ENCODE results near the gene ZCCHC24.

Gene ZCCHC24

DNA sequence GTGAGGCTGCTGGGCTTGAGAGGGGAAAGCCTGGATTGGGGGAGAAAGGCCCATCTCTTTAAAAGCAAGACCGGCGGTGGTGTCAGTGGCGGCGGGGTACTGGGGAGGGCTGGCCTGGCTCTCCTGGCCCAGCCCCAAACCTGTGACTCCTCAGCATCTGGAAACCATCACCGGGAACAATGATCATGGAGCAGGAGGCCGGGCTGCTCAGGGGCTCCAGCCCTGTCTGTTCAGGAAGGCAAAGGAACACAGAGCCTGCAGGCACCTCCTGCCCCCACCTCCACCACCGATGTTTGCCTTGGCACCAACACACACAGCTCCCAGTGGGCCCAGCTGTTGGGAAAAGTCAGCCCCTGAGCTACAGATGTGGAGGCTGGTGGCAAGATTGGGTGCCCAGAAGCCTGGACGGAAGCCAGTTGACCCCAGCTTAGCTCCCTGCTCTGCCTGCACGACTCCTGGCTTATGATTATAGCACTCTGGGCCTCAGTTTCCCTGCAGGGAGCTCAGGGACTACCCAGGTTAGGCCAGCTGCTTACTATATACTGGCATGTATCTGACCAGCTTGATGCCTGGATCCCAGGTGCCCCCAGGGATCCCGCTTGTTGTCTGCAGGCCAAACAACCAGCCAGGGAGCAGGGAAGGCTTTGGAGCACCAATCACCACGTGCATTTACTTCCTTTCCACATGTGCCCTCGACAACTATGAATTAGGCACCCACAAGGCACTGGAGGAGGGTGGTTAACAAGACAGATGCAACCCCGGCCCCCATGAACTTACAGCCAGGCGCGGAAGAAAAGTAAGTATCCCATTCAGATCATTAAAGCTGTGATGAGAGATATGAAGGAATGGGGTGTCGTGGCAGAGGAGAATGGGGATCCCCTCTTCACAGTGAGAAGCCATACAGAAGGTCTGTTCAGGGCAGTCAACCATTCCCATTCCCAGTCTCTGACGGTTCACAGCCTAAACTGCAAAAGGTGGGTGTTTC lies 37.3 kb downstream of the ZCCHC24 start:
- peaks cover 5% of the 10 kb centered on the region for H3K4me1 Mint-ChIP-seq (ENCODE audit: low read depth)
- H3K4me3 Mint-ChIP-seq, result no peak overlapping the region
- no peak overlapping the region for H3K27ac Mint-ChIP-seq
- no peaks in the 10 kb centered on the region for H3K27me3 Mint-ChIP-seq
- H3K9me3 Mint-ChIP-seq, result no peaks in the 10 kb centered on the region
- no peaks in the 10 kb centered on the region for H3K36me3 Mint-ChIP-seq (ENCODE audit: low read depth)

DNA sequence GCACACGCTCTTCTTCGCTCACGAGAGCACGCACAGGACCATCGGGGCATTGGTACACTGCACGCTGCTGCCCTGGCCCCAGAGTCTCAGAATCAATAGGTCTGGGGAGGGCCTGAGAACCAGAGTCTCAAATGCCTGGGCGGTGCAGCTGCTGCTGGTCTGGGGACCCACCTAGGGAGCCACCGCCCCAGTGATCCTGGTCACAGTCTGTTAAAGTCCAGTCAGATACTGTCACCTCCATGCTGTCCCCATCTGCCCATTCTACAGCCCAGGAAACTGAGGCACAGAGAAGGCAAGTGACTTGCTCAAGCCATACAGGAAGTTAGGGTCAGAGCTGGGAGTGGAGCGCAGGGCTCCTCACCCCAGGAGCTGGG lies 38.0 kb downstream of the ZCCHC24 start:
- Mint-ChIP-seq H3K27ac (no peak overlapping the region), H3K27me3 (no peaks in the 10 kb centered on the region), H3K4me3 (no peak overlapping the region), H3K4me1 (ENCODE audit: low read depth) (no peaks in the 10 kb centered on the region), H3K9me3 (no peaks in the 10 kb centered on the region), H3K36me3 (ENCODE audit: low read depth) (no peaks in the 10 kb centered on the region)

- no peaks in the 10 kb centered on the region for H3K27me3 Mint-ChIP-seq
- no peak overlapping the region for H3K4me3 Mint-ChIP-seq
- H3K27ac Mint-ChIP-seq, result no peak overlapping the region
- H3K9me3 Mint-ChIP-seq, result no peaks in the 10 kb centered on the region
- no peaks in the 10 kb centered on the region for H3K36me3 Mint-ChIP-seq (ENCODE audit: low read depth)
- H3K4me1 Mint-ChIP-seq (ENCODE audit: low read depth), result no peaks in the 10 kb centered on the region
Observed at GRCh38 chr10:79406683-79407422, 38.6 kb downstream of the ZCCHC24 start.

- H3K4me1 Mint-ChIP-seq (ENCODE audit: low read depth), result no peaks in the 10 kb centered on the region
- no peak overlapping the region for H3K27ac Mint-ChIP-seq
- H3K36me3 Mint-ChIP-seq (ENCODE audit: low read depth), result no peaks in the 10 kb centered on the region
- H3K27me3 Mint-ChIP-seq, result no peaks in the 10 kb centered on the region
- H3K4me3 Mint-ChIP-seq, result no peak overlapping the region
- H3K9me3 Mint-ChIP-seq, result no peaks in the 10 kb centered on the region
Observed at GRCh38 chr10:79405995-79406515, 39.4 kb downstream of the ZCCHC24 start.

GRCh38 chr10:79405221-79405994 lies 40.0 kb downstream of the ZCCHC24 start:
- H3K4me3 Mint-ChIP-seq, result no peak overlapping the region
- H3K27me3 Mint-ChIP-seq, result no peaks in the 10 kb centered on the region
- H3K4me1 Mint-ChIP-seq (ENCODE audit: low read depth), result no peaks in the 10 kb centered on the region
- no peaks in the 10 kb centered on the region for H3K9me3 Mint-ChIP-seq
- no peak overlapping the region for H3K27ac Mint-ChIP-seq
- H3K36me3 Mint-ChIP-seq (ENCODE audit: low read depth), result no peaks in the 10 kb centered on the region

DNA sequence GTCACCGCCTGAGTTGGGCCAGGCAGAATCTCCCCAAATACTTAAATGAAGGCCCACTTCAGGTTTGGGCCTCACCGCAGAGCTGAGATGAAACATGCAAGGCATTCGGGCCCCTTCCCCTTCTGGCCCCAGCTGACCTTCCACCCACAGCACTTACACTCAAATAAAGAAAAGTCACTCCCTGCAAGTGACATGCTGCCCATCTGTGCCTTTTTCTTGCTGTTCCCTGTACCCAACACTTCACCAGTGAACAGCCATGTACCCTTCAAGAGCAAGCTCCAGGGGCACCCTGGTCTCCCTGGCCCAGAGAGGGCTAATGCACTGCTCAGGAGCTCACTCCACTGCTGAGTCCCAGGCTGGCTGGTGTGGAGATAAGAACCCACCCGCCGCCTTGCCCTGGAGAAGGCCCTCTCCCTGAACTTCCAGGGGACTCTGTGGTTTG lies 40.7 kb downstream of the ZCCHC24 start:
- no peaks in the 10 kb centered on the region for H3K9me3 Mint-ChIP-seq
- H3K27ac Mint-ChIP-seq, result no peak overlapping the region
- no peaks in the 10 kb centered on the region for H3K27me3 Mint-ChIP-seq
- no peaks in the 10 kb centered on the region for H3K4me1 Mint-ChIP-seq (ENCODE audit: low read depth)
- H3K36me3 Mint-ChIP-seq (ENCODE audit: low read depth), result no peaks in the 10 kb centered on the region
- no peak overlapping the region for H3K4me3 Mint-ChIP-seq

DNA sequence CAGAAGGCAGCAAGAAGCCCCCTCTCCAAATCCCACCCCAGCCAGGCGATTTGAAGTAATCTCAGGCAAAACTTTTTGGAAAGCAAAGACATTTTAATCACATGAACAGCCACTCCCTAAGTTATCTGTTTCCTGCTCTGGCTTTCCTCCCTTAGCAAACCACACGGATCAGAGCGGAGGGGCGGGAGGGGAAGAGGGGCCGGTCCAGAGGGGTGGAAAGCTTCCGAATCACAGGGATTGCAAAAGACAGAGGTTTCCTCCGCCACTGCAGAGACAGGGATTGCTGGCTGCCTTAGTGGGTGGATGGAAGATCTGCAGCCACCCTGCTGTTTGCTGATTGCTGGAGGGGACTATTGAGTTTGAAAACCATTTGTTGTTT lies 41.2 kb downstream of the ZCCHC24 start:
- H3K4me3 Mint-ChIP-seq, result no peak overlapping the region
- H3K27ac Mint-ChIP-seq, result no peak overlapping the region

GRCh38 chr10:79403441-79404230 lies 41.8 kb downstream of the ZCCHC24 start:
- H3K36me3 Mint-ChIP-seq (ENCODE audit: low read depth), result no peaks in the 10 kb centered on the region
- no peaks in the 10 kb centered on the region for H3K27me3 Mint-ChIP-seq
- no peaks in the 10 kb centered on the region for H3K9me3 Mint-ChIP-seq
- H3K27ac Mint-ChIP-seq, result no peak overlapping the region
- no peaks in the 10 kb centered on the region for H3K4me1 Mint-ChIP-seq (ENCODE audit: low read depth)
- H3K4me3 Mint-ChIP-seq, result no peak overlapping the region

More for the DNA sequence above, 41.2 kb downstream of the ZCCHC24 start:
- no peaks in the 10 kb centered on the region for H3K9me3 Mint-ChIP-seq
- H3K4me1 Mint-ChIP-seq (ENCODE audit: low read depth), result no peaks in the 10 kb centered on the region
- no peaks in the 10 kb centered on the region for H3K27me3 Mint-ChIP-seq
- no peaks in the 10 kb centered on the region for H3K36me3 Mint-ChIP-seq (ENCODE audit: low read depth)

DNA sequence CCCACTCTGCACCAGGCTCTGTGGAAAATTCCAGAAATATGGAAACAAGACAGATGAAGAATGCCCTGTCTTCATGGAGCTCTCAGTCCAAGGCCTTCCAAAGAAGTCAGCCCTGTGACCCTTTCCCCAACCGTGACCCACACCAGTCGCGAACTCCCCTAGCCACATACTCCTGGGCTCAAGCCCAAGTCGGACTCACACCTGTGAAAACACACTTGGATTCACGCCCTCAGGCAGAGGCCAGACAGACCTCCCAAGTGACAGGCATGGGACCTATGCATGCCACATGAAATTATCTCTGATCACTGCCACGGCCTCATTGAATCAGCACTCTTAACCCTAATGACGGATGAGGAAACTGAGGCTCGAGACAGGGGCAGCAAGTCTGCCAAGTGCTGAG lies 42.5 kb downstream of the ZCCHC24 start:
- no peaks in the 10 kb centered on the region for H3K36me3 Mint-ChIP-seq (ENCODE audit: low read depth)
- no peaks in the 10 kb centered on the region for H3K9me3 Mint-ChIP-seq
- H3K27me3 Mint-ChIP-seq, result no peaks in the 10 kb centered on the region
- no peak overlapping the region for H3K4me3 Mint-ChIP-seq
- H3K27ac Mint-ChIP-seq, result no peak overlapping the region
- H3K4me1 Mint-ChIP-seq (ENCODE audit: low read depth), result no peaks in the 10 kb centered on the region

DNA sequence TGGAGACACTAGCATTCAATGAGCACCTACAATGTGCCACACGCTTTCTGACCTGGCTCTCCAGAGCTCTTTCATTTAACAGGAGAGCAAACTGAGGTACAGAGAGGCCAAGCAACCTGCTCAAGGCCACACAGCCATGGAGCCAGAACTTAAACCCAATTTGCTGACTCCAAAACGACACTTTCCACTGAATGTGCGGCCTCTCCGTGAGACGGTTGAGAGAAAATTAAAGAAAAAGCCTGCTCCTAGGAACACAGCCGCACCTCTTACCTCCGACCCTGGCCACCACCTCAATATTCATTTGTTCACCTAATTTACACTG lies 42.8 kb downstream of the ZCCHC24 start:
- Mint-ChIP-seq H3K36me3 (ENCODE audit: low read depth) (no peaks in the 10 kb centered on the region), H3K27ac (no peak overlapping the region), H3K4me3 (no peak overlapping the region), H3K4me1 (ENCODE audit: low read depth) (no peaks in the 10 kb centered on the region), H3K9me3 (no peaks in the 10 kb centered on the region), H3K27me3 (no peaks in the 10 kb centered on the region)

DNA sequence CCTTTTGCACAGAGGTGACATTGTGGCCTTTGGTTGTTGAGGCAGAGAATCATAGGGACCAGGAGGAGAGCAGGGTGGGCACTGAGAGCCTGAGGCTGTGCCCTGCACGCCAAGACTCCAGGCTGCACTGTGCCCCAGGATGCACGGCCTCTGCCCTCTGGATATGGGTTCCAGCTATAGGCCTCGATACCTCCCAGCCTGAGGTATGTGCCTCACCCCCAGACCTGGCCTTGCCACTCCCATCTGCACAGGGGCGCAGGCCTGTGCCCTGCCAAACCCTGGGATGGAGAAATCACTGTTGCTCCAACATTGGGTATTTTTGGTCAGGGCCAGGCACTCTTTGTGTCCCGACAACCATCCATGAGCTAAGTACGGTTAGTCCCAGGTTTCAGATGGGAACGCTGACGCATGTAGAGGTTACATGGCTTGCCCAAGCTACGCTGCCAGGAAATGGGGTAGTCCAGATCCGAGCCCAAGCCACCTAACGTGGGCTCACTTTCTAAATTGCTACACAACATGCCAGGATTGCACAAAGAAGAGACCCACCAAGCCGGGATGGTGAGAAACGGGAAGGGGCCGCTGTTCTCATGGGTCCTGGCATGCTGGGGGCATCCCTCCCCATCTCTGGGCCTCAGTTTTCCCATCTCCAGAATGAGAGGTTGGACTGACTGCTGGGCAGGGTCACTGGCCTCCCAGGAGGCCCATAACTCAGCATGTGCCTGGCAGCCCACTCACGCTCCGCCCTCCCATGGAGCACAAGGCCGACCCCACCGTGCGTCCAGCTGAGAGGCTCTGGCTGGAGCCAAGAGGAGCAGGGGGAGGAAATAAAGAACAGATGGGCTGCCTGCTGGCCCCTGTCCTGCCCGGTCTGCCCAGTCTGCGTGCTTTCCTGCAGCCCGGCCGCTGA lies 44.2 kb downstream of the ZCCHC24 start:
- no peaks in the 10 kb centered on the region for H3K9me3 Mint-ChIP-seq
- H3K4me3 Mint-ChIP-seq, result no peak overlapping the region
- no peaks in the 10 kb centered on the region for H3K36me3 Mint-ChIP-seq (ENCODE audit: low read depth)
- H3K4me1 Mint-ChIP-seq (ENCODE audit: low read depth), result no peaks in the 10 kb centered on the region
- no peak overlapping the region for H3K27ac Mint-ChIP-seq
- H3K27me3 Mint-ChIP-seq, result no peaks in the 10 kb centered on the region

DNA sequence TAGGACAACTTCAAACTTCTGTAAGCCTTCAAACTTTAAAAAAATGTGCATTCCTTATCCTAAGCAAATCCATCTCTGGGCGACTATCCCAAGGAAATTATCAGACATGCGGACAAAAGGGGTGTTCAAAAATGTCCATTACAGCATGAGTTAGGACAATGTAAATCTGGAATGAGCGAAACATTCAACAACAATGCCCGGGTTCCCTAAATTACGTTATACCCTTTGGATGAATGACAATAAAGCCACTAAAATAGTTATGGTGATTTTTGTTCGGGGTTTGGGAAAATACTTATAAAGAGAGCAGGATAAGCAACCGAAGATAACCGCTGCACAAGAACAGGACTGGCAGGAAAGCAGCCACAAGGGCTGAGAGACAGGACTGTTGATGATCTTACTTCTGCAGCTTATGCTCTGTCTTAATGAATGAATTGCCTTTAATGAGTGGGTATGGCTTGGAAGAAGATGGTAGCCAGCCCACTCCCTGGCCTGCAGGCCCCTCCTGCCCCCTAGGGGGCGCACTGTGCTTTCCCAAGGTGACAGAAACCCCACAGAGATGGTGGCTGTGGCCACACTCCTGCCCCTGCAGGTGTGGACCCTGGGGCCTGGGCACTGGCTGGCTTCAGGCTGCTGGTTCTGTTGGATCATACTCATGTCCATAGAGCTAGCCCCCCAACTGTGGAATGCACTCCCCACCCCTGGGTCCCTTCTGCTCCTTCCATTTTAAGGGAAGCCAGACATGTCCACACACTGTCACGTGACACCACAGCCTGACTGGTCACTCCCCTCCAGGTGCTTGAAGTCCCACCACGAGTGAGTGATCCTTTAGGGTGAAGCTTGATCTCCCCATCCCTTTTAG lies 45.0 kb downstream of the ZCCHC24 start:
- H3K36me3 Mint-ChIP-seq (ENCODE audit: low read depth), result no peaks in the 10 kb centered on the region
- H3K4me1 Mint-ChIP-seq (ENCODE audit: low read depth), result no peaks in the 10 kb centered on the region
- no peaks in the 10 kb centered on the region for H3K27me3 Mint-ChIP-seq
- no peaks in the 10 kb centered on the region for H3K9me3 Mint-ChIP-seq
- no peak overlapping the region for H3K4me3 Mint-ChIP-seq
- H3K27ac Mint-ChIP-seq, result no peak overlapping the region

Data from stimulated activated naive CD8-positive, alpha-beta T cell treated with anti-CD3 and anti-CD28 coated beads, Interleukin-15, Interleukin-2, amounts not matched to agents 100 ng/mL and 50 ng/mL, for 24 hours (primary cell).